Breast epithelium (tissue), 4 donors: Measurements from ENCODE around the gene AK9. TPM values are rescaled to one million over a fixed set of nuclear protein-coding genes. Genes with fewer than 3 reads are reported as not detected.
"Not testable (repeated sequence)": the region's sequence is repeated elsewhere in the genome, so short reads cannot be mapped to it uniquely, and the experiment has no call there.

Experiments
- DNase-seq, 2 donors: peaks; one replicate each; pipeline ENCODE4 v3.0.0-alpha.2; 2019; ENCODE audit warnings: low spot score in 2 of 2
- H3K27ac ChIP-seq, 2 donors: fragments of 200-600 bp; sonication (generic) in 1 of 2; one replicate each; pipeline ENCODE4 v1.5.1; 2016 to 2019; ENCODE audit warnings: mild to moderate bottlenecking in 1 of 2
- H3K27me3 ChIP-seq, 2 donors: fragments of 200-600 bp; sonication (generic) in 1 of 2; one replicate each; pipeline versions ENCODE4 v1.5.1 to v1.6.0; 2017 to 2019; ENCODE audit warnings: control low read depth in 1 of 2, mild to moderate bottlenecking in 1 of 2
- H3K36me3 ChIP-seq: fragments of 200-600 bp; one replicate; pipeline ENCODE4 v1.5.1; 2019
- H3K4me1 ChIP-seq, 2 donors: fragments of 200-600 bp; sonication (generic); one replicate each; pipeline ENCODE4 v1.5.1; 2016 to 2019; ENCODE audit warnings: control low read depth in 1 of 2
- H3K4me3 ChIP-seq, 3 donors: fragments of 200-600 bp; sonication (generic); 1 replicate in 2 of 3; 2 replicates in 1 of 3; pipeline ENCODE4 v1.5.1; 2016 to 2019; ENCODE audit warnings: mild to moderate bottlenecking in 3 of 3, moderate library complexity in 2 of 3
- H3K9me3 ChIP-seq, 2 donors: fragments of 200-600 bp; sonication (generic) in 1 of 2; one replicate each; pipeline ENCODE4 v1.5.1; 2016 to 2019; ENCODE audit warnings: control low read depth in 1 of 2
- POLR2A ChIP-seq: fragments of 450-650 bp; IDR thresholded peaks from one replicate; pipeline ENCODE4 v1.6.1; 2016; ENCODE audit warnings: antibody characterized with exemption, mild to moderate bottlenecking, moderate library complexity
- POLR2AphosphoS5 ChIP-seq, 3 donors: sonication (generic); formaldehyde crosslinking; IDR thresholded peaks; one replicate each; pipeline ENCODE4 v1.6.1; 2017; ENCODE audit warnings: antibody characterized with exemption in 3 of 3
- intact Hi-C: fragments of 100-400 bp; cut with DNase I; formaldehyde crosslinking; loops from one replicate; pipeline ENCODE4 v1.15.1; 2023; ENCODE audit warnings: low total_unique reads
- total RNA-seq, 3 donors: library from RNA; depleted of rRNA; stranded (reverse); fragments of >200 nt; gene quantifications; one replicate each; pipeline ENCODE4 v1.1.0, GENCODE V29; 2016
- TF ChIP-seq, protein P1 (sequence below), 3 donors: fragments of 450-650 bp; IDR thresholded peaks; one replicate each; pipeline ENCODE4 v1.5.1; 2016 to 2017; ENCODE audit warnings: antibody characterized with exemption in 3 of 3, mild to moderate bottlenecking in 3 of 3, moderate library complexity in 3 of 3

The AK9 gene
- total RNA-seq, 3 donors from 2014 or later, result 8.8 to 23.9 (median 20.0) TPM

DNA sequence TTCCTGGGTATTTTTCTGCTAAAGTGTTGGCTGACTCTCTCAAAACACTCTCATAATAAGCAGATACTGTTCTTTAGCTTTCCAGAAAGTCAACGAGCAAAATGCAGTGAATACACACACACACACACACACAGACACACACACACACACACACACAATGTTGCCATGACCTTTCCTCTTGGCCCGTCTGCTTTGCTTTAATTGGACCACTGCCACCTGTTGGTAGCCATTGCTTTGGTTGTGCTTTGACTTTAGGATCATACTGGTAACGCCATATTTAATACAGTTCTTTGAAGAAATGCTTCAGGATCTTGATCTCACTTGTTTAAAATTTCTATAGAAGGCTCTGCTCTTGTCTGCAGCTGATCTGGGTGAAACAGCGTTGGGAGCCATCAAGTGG is 4.5 kb upstream of the AK9 start:
- H3K9me3 ChIP-seq, result no peaks in the 10 kb centered on the region
- no peak for TF ChIP-seq POLR2A
- no peak for TF ChIP-seq POLR2AphosphoS5 (IDR thresholded peaks at IDR 0.05)
- no peak overlapping the region for H3K4me3 ChIP-seq
- intact Hi-C loops, result loop anchor here (10.0 kb wide), 1 partner anchor 479 kb away; the partner anchor contains the start of gene WASF1
- H3K4me1 ChIP-seq, result no peaks in the 10 kb centered on the region
- no peak for DNase-seq
- H3K27me3 ChIP-seq, result no peaks in the 10 kb centered on the region
- H3K36me3 ChIP-seq, result no peaks in the 10 kb centered on the region
- H3K27ac ChIP-seq, result no peak overlapping the region

DNA sequence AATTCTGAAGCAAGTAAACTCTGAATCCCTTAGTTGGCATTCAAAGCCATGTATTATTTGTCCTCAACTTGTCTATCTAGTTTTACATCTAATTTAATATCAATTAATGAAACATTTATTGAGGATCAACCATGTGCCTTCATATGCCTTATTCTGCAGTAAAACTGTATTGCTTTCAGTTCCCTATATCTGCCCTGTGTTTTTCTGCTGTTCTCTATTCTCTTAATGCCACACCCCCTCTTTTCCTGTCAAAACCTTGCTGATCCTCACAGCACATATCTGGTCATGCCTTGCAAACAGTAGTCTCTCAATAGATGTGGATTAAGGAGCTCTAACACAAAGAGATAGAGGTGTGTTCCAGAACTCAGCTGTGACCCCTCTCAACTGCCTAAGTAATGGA is 2.1 kb upstream of the AK9 start:
- no peak for DNase-seq
- Histone ChIP-seq H3K9me3 (no peaks in the 10 kb centered on the region), H3K4me3 (no peak overlapping the region), H3K36me3 (no peaks in the 10 kb centered on the region), H3K27me3 (no peaks in the 10 kb centered on the region), H3K27ac (no peak overlapping the region), H3K4me1 (no peaks in the 10 kb centered on the region)
- no peak for TF ChIP-seq POLR2AphosphoS5 (IDR thresholded peaks at IDR 0.05)
- TF ChIP-seq POLR2A, result no peak
- TF ChIP-seq, protein P1, sequence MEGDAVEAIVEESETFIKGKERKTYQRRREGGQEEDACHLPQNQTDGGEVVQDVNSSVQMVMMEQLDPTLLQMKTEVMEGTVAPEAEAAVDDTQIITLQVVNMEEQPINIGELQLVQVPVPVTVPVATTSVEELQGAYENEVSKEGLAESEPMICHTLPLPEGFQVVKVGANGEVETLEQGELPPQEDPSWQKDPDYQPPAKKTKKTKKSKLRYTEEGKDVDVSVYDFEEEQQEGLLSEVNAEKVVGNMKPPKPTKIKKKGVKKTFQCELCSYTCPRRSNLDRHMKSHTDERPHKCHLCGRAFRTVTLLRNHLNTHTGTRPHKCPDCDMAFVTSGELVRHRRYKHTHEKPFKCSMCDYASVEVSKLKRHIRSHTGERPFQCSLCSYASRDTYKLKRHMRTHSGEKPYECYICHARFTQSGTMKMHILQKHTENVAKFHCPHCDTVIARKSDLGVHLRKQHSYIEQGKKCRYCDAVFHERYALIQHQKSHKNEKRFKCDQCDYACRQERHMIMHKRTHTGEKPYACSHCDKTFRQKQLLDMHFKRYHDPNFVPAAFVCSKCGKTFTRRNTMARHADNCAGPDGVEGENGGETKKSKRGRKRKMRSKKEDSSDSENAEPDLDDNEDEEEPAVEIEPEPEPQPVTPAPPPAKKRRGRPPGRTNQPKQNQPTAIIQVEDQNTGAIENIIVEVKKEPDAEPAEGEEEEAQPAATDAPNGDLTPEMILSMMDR (IDR thresholded peaks at IDR 0.05), result no peak
- intact Hi-C loops, result loop anchor here (10.0 kb wide), 1 partner anchor 482 kb away; the partner anchor contains the start of gene WASF1

DNA sequence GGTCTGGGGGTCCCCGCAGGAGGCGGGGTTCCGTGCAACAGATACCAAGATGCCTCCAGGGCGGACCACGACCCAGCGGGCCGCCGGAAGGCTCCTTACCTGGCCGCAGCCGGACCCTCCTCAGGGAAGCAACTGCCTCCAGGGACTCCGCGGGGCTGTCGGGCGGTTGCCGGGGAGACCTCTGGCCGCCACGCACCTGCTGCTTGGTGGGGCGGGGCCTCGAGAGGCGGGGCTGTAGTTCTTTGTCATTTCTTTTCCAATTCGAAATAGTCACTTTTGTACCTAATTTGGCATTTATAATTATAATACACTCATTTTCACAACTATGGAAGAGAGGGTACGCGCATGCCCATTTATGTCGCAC is 647 bp downstream of the AK9 start:
- peak overlapping the region; percentile 78 to 89 (median 81) for H3K4me3 ChIP-seq
- intact Hi-C loops, result loop anchor here (10.0 kb wide), 1 partner anchor 484 kb away; the partner anchor contains the start of gene WASF1
- TF ChIP-seq POLR2A (no peak), POLR2AphosphoS5 (IDR thresholded peaks at IDR 0.05) (no peak)
- TF ChIP-seq, protein P1 (IDR thresholded peaks at IDR 0.05), result no peak
- DNase-seq, result peak; percentile 28 to 55
- no peaks in the 10 kb centered on the region for H3K4me1 ChIP-seq
- H3K9me3 ChIP-seq, result no peaks in the 10 kb centered on the region
- H3K27me3 ChIP-seq, result no peaks in the 10 kb centered on the region
- peak overlapping the region; percentile 87 to 94 for H3K27ac ChIP-seq
- no peaks in the 10 kb centered on the region for H3K36me3 ChIP-seq

DNA sequence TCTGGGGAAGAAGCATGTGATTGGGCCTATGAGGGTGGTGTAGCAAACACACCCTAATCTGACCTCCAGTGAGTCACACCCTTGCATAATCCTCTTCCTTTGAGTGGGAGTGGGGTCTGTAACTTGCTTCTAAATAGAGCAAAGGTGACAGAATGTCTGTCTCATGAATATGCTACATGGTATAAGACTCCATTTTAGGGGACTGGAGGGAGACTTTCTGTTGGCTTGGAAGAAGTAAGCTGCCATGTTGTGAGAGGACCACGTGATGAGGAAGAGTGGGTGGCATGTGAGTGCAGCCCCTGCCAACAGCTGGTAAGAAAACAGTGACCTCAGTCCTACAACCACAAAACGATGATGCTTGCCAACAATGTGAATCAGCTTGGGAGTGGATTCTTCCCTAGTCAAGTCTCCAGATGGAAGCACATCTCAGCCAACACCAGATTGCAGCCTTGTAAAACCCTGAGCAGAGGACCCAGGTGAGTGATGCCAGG is 3.7 kb downstream of the AK9 start:
- Histone ChIP-seq H3K36me3 (no peaks in the 10 kb centered on the region), H3K4me1 (no peaks in the 10 kb centered on the region), H3K9me3 (no peaks in the 10 kb centered on the region), H3K4me3 (no peak overlapping the region), H3K27ac (peak overlapping the region in 1 of 2 donors; percentile 57), H3K27me3 (no peaks in the 10 kb centered on the region)
- DNase-seq, result no peak
- intact Hi-C loops, result no loop called here
- peak in 1 of 3 donors; percentile 5 for TF ChIP-seq POLR2AphosphoS5 (IDR thresholded peaks at IDR 0.05)
- TF ChIP-seq, protein P1 (IDR thresholded peaks at IDR 0.05), result no peak

DNA sequence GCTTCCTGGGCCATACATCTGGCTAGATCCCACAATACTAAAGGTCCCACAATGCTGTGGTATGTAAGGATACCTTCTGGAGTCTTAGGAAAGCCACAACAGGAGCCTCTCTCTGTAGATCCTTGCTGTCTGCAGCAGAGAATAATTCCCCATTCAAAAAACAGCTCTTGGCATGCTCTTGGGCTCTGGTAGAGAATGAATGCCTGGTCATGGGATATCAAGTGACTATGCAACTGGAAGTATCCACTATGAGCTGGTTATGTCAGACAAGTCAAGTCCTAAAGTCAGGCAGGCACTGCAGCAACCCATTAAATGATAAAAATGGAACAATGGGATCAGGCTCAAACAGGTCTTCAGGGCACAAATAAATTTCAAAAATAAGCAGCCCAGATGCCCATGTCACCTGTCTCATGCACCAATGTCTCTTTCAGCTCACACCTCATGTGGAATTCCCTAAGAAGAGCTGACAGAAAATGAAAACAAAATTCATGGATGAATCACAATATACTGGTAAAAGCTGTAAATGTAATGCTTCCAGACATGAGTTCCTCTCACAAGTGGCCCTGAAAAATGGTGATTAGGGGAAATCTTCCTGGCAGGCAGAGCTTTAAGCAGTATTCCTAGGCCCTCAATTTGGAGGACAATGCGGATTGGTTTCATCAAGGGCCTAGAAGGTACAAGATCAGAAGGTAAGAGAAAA is 4.3 kb downstream of the AK9 start:
- peak overlapping the region in 1 of 2 donors; percentile 57 for H3K27ac ChIP-seq
- H3K27me3 ChIP-seq, result no peaks in the 10 kb centered on the region
- intact Hi-C loops, result no loop called here
- no peak overlapping the region for H3K4me3 ChIP-seq
- H3K9me3 ChIP-seq, result no peaks in the 10 kb centered on the region
- DNase-seq, result no peak
- TF ChIP-seq, protein P1 (IDR thresholded peaks at IDR 0.05), result no peak
- TF ChIP-seq POLR2A (no peak), POLR2AphosphoS5 (IDR thresholded peaks at IDR 0.05) (no peak)
- no peaks in the 10 kb centered on the region for H3K4me1 ChIP-seq
- H3K36me3 ChIP-seq, result no peaks in the 10 kb centered on the region

DNA sequence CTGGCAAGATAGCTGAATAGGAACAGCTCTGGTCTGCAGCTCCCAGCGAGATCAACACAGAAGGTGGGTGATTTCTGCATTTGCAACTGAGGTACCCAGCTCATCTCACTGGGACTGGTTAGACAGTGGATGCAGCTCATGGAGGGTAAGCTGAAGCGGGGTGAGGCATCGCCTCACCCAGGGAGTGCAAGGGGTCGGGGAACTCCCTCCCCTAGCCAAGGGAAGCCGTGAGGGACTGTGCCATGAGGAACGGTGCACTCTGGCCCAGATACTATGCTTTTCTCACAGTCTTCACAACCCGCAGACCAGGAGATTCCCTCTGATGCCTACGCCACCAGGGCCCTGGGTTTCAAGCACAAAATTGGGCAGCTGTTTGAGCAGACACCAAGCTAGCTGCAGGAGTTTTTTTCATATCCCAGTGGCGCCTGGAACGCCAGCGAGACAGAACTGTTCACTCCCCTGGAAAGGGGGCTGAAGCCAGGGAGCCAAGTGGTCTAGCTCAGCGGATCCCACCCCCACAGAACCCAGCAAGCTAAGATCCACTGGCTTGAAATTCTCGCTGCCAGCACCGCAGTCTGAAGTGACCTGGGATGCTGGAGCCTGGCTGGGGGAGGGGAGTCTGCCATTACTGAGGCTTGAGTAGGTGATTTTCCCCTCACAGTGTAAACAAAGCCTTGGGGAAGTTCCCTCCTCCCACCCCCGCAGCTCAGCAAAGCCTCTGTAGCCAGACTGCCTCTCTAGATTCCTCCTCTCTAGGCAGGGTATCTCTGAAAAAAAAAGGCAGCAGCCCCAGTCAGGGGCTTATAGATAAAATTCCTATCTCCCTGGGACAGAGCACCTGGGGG is 12.1 kb downstream of the AK9 start:
- H3K27ac ChIP-seq, H3K9me3 ChIP-seq, intact Hi-C loops, DNase-seq, H3K4me1 ChIP-seq, H3K27me3 ChIP-seq, H3K36me3 ChIP-seq: not testable (repeated sequence)
- peak overlapping the region in 1 of 3 donors; percentile 27 for H3K4me3 ChIP-seq
